ENCODE data around the gene SAMD8. TPM values are rescaled to one million over a fixed set of nuclear protein-coding genes. Genes with fewer than 3 reads are reported as not detected.

SAMD8 gene
- 20.2 and 23.7 TPM in 2 replicates for total RNA-seq

DNA sequence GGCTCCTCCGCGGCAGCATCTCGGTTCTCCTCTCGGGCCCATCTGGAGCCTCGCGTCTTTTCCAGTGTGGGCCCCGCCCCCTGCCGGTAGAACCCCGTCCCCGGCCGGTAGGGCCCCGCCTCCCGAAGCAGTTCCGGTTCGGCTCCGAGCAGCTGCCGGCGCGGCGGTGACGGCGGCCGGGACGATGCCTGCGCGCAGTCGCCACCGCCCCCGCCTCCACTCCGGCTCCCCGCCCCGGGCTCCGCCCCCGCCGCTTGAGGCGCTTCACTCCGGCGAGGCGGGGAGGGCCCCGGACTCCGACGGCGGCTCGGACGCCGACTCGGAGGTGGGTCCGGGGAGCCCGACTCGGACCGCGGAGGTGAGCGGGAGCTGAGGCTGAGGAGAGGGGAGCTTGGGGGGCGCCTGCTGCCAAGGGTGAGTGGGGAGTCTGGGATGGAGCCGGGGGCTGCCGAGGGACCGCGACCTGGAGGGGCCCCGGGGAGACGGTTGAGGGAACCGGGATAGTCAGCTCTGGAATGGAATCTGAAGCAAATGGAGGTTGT, at the start of gene SAMD8:
SAMD8 (plus strand) TSS at position 292 of the 542 bp plus-strand sequence. CDS start 38,873 bp downstream, outside the sequence.

DNA sequence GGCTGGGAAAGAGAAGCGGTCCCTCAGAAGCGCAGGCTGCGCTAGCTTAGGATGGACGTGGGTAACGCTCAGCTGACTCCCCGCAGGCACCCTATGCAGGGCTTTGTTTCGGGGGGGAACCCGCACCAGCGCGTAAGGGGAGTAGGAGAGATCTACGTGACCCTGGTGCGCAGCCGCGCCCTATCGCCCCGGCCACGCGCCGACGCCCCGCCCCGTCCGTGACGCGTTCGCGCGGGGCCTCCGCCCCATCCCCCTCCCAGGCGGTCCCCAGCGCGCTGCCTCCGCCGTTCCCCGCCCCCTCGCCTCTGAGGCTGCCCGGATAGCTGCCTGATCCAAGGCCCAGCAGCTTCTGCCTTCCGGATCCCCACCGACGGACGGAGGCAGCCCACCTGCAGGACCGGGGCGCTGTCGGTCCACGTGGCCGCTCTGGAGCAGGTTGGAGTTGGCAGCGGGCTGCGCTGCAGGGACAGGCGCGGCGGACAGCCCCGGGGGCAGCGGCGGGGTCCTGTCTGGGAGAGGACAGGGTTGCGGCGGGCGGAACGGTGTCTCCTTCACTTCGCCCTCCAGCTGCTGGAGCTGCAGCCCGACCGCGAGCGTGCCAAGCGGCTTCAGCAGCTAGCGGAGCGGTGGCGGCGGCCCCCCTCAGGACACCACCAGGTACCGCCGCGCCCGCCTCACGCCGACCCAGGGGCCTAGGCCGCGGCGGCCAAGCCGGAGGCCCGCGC, 99.0 kb downstream of the SAMD8 start, which contains the start of gene VDAC2:
VDAC2 (plus strand) TSS at position 515 of the 725 bp plus-strand sequence. CDS start 363 bp downstream, outside the sequence.

Other genes starting within 250 kb of the SAMD8 start
- 175 and 182 TPM in 2 replicates for gene VDAC2, start 99.1 kb downstream of the SAMD8 start, total RNA-seq
- gene COMTD1, start 124.3 kb downstream of the SAMD8 start, total RNA-seq: 10.5 and 25.4 TPM in 2 replicates